Caco-2 (cell line): Measurements from ENCODE around the gene SURF4. TPM values are rescaled to one million over a fixed set of nuclear protein-coding genes. Genes with fewer than 3 reads are reported as not detected.
A peak's percentile ranks its signal among the peaks of the same experiment; 100 is the strongest.

ENCODE experiments used
- BruUV-seq: library from RNA; stranded (reverse); fragments of 400-500 nt; replicated peaks from 2 replicates; lab custom pipeline; 2021; lab: Mats Ljungman, UMichigan
- CTCF ChIA-PET: fragments of 300-600 bp; sonication (Branson Sonifier 250); formaldehyde crosslinking; loops from one replicate; lab custom pipeline; 2022; ENCODE audit warnings: antibody characterized with exemption; lab: Charles Lee
- POLR2A ChIA-PET: fragments of 300-600 bp; sonication (Branson Sonifier 250); formaldehyde crosslinking; loops from one replicate; lab custom pipeline; 2022; ENCODE audit warnings: antibody characterized with exemption; lab: Charles Lee
- DNase-seq, 2 experiments: peaks; one replicate each; pipeline versions ENCODE4 v3.0.0 to v3.0.0-alpha.2; 2020 to 2022
- H3K27me3 ChIP-seq: replicated peaks from 2 replicates; pipeline ENCODE4 v1.6.0; 2011; ENCODE audit warnings: low read length; ENCODE audit not compliant: control insufficient read depth, insufficient read depth
- H3K36me3 ChIP-seq: 2 replicates; pipeline ENCODE4 v1.5.1; 2011; ENCODE audit warnings: low read length; ENCODE audit not compliant: control insufficient read depth, insufficient read depth
- H3K4me1 ChIP-seq: fragments of 250-450 bp; sonication (Bioruptor Pico); 2 replicates; pipeline ENCODE4 v1.5.1; 2020; ENCODE audit warnings: mild to moderate bottlenecking
- H3K4me3 ChIP-seq: 2 replicates; pipeline ENCODE4 v1.5.1; 2011; ENCODE audit warnings: low read depth, mild to moderate bottlenecking, control low read depth, low read length
- H3K9me3 ChIP-seq: fragments of 250-450 bp; sonication (Bioruptor Pico); 2 replicates; pipeline ENCODE4 v1.5.1; 2020; ENCODE audit warnings: mild to moderate bottlenecking, moderate library complexity
- H3K27ac Mint-ChIP-seq: one replicate; pipeline ENCODE4 v1.8.0; 2022; ENCODE audit warnings: mixed read lengths; ENCODE audit not compliant: unreplicated experiment
- H3K27me3 Mint-ChIP-seq: one replicate; pipeline ENCODE4 v1.8.0; 2022; ENCODE audit warnings: mixed read lengths; ENCODE audit not compliant: insufficient read depth, unreplicated experiment
- H3K36me3 Mint-ChIP-seq: one replicate; pipeline ENCODE4 v1.8.0; 2022; ENCODE audit warnings: mild to moderate bottlenecking, mixed read lengths; ENCODE audit not compliant: insufficient read depth, unreplicated experiment
- H3K4me1 Mint-ChIP-seq: one replicate; pipeline ENCODE4 v1.8.0; 2022; ENCODE audit warnings: low read depth, mixed read lengths; ENCODE audit not compliant: unreplicated experiment
- H3K4me3 Mint-ChIP-seq: one replicate; pipeline ENCODE4 v1.8.0; 2022; ENCODE audit warnings: mild to moderate bottlenecking, moderate library complexity, mixed read lengths; ENCODE audit not compliant: unreplicated experiment
- H3K9me3 Mint-ChIP-seq: one replicate; pipeline ENCODE4 v1.8.0; 2022; ENCODE audit warnings: mixed read lengths; ENCODE audit not compliant: unreplicated experiment
- intact Hi-C: fragments of 100-400 bp; cut with micrococcal nuclease; formaldehyde crosslinking; loops from one replicate; pipeline ENCODE4 v1.10.0; 2022; ENCODE audit not compliant: unreplicated experiment
- total RNA-seq: library from RNA; stranded (reverse); gene quantifications from 2 replicates; pipeline ENCODE4 v1.2.3, GENCODE V29; 2022
- TF ChIP-seq, protein P1 (sequence below), 2 experiments: fragments of 200-600 bp in 1 of 2; IDR thresholded peaks; 1 replicate in 1 of 2; 2 replicates in 1 of 2; pipeline versions ENCODE4 v1.5.1 to v1.8.0; 2011 to 2022; ENCODE audit warnings: antibody characterized with exemption in 1 of 2, control low read depth in 1 of 2, inconsistent platforms in 1 of 2, low read depth in 1 of 2, low read length in 1 of 2, mild to moderate bottlenecking in 1 of 2, moderate library complexity in 1 of 2; ENCODE audit not compliant: insufficient read depth in 1 of 2, severe bottlenecking in 1 of 2, unreplicated experiment in 1 of 2

Gene SURF4
- total RNA-seq, 1 experiment from 2014 or later, result 239 TPM

DNA sequence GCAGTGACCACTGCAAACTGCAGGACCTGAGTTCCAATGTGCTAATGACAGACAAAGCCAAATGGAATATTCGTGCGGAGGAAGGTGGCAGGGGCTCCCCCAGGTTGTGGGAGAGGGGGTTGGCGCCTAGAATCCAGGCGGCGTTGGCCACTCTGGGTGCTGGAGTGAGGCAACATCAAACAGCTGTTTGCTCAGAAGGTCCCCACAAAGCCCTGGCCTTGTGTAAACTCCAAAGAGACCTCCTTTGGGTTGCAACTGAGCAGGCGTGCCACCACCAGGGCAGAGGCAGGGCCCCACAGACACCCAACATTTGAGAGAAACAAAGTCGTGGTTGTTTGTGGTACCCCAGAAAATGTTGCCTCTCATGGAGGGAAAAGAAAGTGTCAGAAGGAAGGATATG is 14.9 kb upstream of the SURF4 start:
- H3K27me3 Mint-ChIP-seq, result no peaks in the 10 kb centered on the region
- Histone ChIP-seq H3K36me3 (no peaks in the 10 kb centered on the region), H3K4me1 (peaks cover 17% of the 10 kb centered on the region), H3K9me3 (no peaks in the 10 kb centered on the region), H3K4me3 (no peak overlapping the region), H3K27me3 (no peaks in the 10 kb centered on the region)
- POLR2A ChIA-PET, result no interaction called here
- intact Hi-C loops, result no loop called here
- H3K4me3 Mint-ChIP-seq, result no peak overlapping the region
- no peak for DNase-seq
- no TSS peak for BruUV-seq
- H3K4me1 Mint-ChIP-seq, result peaks cover 12% of the 10 kb centered on the region
- H3K36me3 Mint-ChIP-seq, result no peaks in the 10 kb centered on the region
- CTCF ChIA-PET, result no interaction called here
- TF ChIP-seq, protein P1, sequence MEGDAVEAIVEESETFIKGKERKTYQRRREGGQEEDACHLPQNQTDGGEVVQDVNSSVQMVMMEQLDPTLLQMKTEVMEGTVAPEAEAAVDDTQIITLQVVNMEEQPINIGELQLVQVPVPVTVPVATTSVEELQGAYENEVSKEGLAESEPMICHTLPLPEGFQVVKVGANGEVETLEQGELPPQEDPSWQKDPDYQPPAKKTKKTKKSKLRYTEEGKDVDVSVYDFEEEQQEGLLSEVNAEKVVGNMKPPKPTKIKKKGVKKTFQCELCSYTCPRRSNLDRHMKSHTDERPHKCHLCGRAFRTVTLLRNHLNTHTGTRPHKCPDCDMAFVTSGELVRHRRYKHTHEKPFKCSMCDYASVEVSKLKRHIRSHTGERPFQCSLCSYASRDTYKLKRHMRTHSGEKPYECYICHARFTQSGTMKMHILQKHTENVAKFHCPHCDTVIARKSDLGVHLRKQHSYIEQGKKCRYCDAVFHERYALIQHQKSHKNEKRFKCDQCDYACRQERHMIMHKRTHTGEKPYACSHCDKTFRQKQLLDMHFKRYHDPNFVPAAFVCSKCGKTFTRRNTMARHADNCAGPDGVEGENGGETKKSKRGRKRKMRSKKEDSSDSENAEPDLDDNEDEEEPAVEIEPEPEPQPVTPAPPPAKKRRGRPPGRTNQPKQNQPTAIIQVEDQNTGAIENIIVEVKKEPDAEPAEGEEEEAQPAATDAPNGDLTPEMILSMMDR (IDR thresholded peaks at IDR 0.05; ENCODE audit: insufficient read depth in 1 of 2, low read depth in 1 of 2, low read length in 1 of 2, severe bottlenecking in 1 of 2, unreplicated experiment in 1 of 2), result no peak
- H3K27ac Mint-ChIP-seq, result peak overlapping the region; percentile 70
- H3K9me3 Mint-ChIP-seq, result no peaks in the 10 kb centered on the region

DNA sequence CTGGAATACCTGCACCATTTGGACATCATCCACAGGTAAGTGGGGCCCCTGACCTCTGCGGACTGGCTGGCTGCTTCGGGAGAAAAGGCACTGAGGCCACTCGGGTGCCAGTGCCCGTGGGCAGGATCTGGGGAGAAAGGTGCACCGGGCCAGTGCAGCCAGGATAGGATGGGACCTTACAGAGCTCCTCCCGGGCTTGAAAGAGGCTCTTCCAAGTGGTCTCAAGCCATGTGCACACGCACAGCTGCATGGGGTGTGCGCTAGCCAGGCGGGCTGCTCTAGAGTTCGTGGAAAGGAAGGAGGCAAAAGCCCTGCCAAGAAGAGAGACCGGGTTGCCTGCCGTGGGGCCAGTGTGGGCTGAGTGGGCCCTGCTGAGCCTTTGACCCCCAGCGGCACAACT is 13.7 kb upstream of the SURF4 start:
- TF ChIP-seq, protein P1 (IDR thresholded peaks at IDR 0.05; ENCODE audit: insufficient read depth in 1 of 2, low read depth in 1 of 2, low read length in 1 of 2, severe bottlenecking in 1 of 2, unreplicated experiment in 1 of 2), result no peak
- Mint-ChIP-seq H3K4me1 (peaks cover 12% of the 10 kb centered on the region), H3K36me3 (no peaks in the 10 kb centered on the region), H3K27ac (no peak overlapping the region), H3K9me3 (no peaks in the 10 kb centered on the region), H3K27me3 (no peaks in the 10 kb centered on the region), H3K4me3 (no peak overlapping the region)
- Histone ChIP-seq H3K36me3 (no peaks in the 10 kb centered on the region), H3K4me1 (peaks cover 17% of the 10 kb centered on the region), H3K4me3 (no peak overlapping the region), H3K27me3 (no peaks in the 10 kb centered on the region), H3K9me3 (no peaks in the 10 kb centered on the region)
- POLR2A ChIA-PET, result no interaction called here
- DNase-seq, result no peak
- BruUV-seq, result no TSS peak
- intact Hi-C loops, result no loop called here
- CTCF ChIA-PET, result interaction anchor here (0.6 kb wide), 1 partner anchor 29 kb away, joined by 4 read pairs; no protein-coding TSS in a partner anchor

DNA sequence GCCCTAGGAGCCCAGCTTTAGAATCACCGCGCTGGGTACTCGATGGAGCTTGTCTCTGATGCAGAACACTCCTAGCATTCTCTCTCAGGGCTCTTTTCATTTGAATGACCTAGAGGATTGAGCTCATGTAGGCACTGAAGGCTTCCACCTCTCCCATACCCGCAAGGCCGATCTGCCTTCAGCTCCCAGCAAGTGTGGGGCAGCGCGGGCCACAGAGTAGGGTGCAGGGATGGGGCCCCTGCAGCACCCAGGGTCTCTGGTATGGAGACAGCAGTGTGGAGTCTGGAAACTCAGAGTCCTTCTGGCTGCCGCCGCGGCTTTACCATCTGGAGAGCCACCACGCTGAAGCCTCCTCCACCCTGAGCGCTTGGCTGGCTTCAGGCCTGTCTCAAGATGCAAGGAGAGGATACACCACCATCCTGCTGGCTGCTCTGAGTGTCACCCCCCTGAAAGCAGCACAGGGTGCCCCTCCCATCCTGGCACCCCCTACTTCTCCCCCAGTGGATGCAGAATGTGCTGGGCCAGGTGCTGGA is 13.2 kb upstream of the SURF4 start:
- TF ChIP-seq, protein P1 (IDR thresholded peaks at IDR 0.05; ENCODE audit: insufficient read depth in 1 of 2, low read depth in 1 of 2, low read length in 1 of 2, severe bottlenecking in 1 of 2, unreplicated experiment in 1 of 2), result no peak
- no peak overlapping the region for H3K27ac Mint-ChIP-seq
- no TSS peak for BruUV-seq
- peaks cover 12% of the 10 kb centered on the region for H3K4me1 Mint-ChIP-seq
- intact Hi-C loops, result no loop called here
- no peaks in the 10 kb centered on the region for H3K36me3 Mint-ChIP-seq
- Histone ChIP-seq H3K4me3 (no peak overlapping the region), H3K9me3 (no peaks in the 10 kb centered on the region), H3K4me1 (peaks cover 17% of the 10 kb centered on the region), H3K36me3 (no peaks in the 10 kb centered on the region), H3K27me3 (no peaks in the 10 kb centered on the region)
- DNase-seq, result no peak
- H3K27me3 Mint-ChIP-seq, result no peaks in the 10 kb centered on the region
- no peaks in the 10 kb centered on the region for H3K9me3 Mint-ChIP-seq
- POLR2A ChIA-PET, result interaction anchor here (0.6 kb wide), 1 partner anchor 13 kb away, joined by 4 read pairs; no protein-coding TSS in a partner anchor
- no peak overlapping the region for H3K4me3 Mint-ChIP-seq
- CTCF ChIA-PET, result no interaction called here
